ENCODE measurements around the gene DNAJB12.
"Not testable (repeated sequence)": the region's sequence is repeated elsewhere in the genome, so short reads cannot be mapped to it uniquely, and the experiment has no call there.

DNAJB12 gene

DNA sequence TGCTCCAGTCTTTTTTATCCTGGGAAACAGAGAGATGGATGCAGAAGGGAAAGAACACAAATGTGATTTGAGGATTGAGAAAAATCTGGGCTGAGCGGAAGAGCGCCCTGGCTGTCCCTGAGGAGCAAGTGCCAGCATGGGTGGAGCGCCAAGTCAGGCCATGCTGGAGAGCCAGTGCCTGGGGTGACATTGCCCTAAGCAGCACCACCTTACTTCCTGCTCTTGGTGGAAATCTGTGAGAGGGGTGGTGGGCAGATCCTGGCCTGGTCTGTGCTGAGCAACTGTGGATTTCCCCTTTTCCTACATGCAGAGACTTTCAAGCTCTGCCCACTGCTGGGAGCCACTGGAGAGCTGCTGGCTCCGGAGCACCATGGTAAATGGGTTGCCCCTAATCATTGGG, 44.1 kb downstream of the DNAJB12 start:
- Mint-ChIP-seq H3K4me1 (ENCODE audit: low read depth) (peaks cover 41% of the 10 kb centered on the region), H3K4me3 (no peak overlapping the region), H3K36me3 (ENCODE audit: low read depth) (no peaks in the 10 kb centered on the region), H3K27ac (peak overlapping the region; percentile 72), H3K9me3 (no peaks in the 10 kb centered on the region), H3K27me3 (peaks cover 7% of the 10 kb centered on the region)
- intact Hi-C loops (cut with micrococcal nuclease), result loop anchor here (1.0 kb wide), 1 partner anchor 9 kb away; no protein-coding TSS in a partner anchor

DNA sequence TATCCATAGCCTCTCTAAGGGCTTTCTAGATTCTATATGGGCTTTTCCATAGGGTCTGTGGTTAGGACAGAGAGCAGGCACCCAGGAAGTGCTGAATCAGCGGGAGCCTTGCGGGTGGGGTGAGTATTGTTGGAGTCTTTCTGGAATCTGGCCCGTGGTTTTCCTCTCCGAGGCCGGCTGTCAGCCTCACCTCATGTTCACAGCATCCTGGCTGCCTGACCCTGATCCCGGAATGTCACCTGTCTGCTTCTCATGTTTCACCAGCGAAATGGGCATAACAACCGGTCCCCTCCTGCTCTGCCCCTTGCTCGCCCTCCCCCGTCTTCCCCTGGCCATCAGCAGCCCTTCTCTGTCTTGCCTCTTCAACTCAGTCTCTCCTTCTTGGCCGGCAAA, 44.5 kb downstream of the DNAJB12 start:
- H3K36me3 Mint-ChIP-seq (ENCODE audit: low read depth), result no peaks in the 10 kb centered on the region
- H3K4me1 Mint-ChIP-seq (ENCODE audit: low read depth), result peaks cover 37% of the 10 kb centered on the region
- H3K9me3 Mint-ChIP-seq, result no peaks in the 10 kb centered on the region
- H3K4me3 Mint-ChIP-seq, result no peak overlapping the region
- H3K27me3 Mint-ChIP-seq, result peaks cover 7% of the 10 kb centered on the region
- intact Hi-C loops (cut with micrococcal nuclease), result loop anchor here (1.0 kb wide), 1 partner anchor 9 kb away; no protein-coding TSS in a partner anchor
- peak overlapping the region; percentile 72 for H3K27ac Mint-ChIP-seq

DNA sequence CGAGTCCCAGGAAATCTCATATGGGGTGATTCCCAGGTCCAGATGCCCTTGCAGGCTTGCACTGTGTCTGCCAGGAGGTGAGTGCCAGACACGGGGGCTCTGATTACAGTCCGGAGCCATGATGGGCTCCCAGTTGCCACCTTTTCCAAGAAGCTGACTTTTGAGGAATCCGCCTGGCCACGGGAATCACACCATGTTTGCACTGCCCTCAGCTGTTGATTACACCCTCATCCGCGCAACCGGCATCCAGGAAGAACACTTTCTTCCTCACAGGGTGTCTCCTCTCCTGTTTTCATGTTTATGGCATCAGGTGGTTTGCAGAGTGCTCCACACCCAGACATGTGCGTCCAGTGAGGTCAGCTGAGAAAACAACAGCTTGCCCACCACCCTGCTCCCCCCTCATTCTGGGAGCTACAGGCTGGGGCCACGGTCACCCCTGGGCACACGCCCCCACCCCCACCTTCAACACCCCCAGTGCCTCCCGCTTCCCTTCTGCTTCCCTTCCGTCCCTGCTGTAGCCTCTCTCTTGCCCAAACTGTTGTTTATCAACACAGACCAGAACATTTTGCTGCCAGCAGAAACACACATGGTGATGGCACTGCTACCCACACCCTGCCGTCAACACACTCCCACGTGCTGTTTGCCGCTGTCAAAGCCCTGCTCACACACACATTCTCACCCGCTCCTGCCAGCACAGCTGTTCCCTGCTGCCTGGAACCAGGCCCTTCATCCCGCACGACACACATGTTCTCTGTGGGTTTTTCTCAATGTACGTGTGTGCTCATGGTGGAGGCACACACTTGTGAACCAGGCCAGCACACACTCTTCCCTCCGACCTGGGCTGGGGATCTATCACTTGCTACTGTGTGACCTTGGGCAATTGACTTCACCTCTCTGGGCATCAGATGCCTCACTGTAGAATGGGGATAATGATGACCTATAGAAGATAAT, 45.2 kb downstream of the DNAJB12 start:
- Mint-ChIP-seq H3K9me3 (no peaks in the 10 kb centered on the region), H3K27ac (peak overlapping the region; percentile 72), H3K27me3 (peaks cover 7% of the 10 kb centered on the region), H3K36me3 (ENCODE audit: low read depth) (no peaks in the 10 kb centered on the region), H3K4me3 (no peak overlapping the region), H3K4me1 (ENCODE audit: low read depth) (peaks cover 32% of the 10 kb centered on the region)
- intact Hi-C loops (cut with micrococcal nuclease), result loop anchor here (1.0 kb wide), 1 partner anchor 10 kb away; no protein-coding TSS in a partner anchor

DNA sequence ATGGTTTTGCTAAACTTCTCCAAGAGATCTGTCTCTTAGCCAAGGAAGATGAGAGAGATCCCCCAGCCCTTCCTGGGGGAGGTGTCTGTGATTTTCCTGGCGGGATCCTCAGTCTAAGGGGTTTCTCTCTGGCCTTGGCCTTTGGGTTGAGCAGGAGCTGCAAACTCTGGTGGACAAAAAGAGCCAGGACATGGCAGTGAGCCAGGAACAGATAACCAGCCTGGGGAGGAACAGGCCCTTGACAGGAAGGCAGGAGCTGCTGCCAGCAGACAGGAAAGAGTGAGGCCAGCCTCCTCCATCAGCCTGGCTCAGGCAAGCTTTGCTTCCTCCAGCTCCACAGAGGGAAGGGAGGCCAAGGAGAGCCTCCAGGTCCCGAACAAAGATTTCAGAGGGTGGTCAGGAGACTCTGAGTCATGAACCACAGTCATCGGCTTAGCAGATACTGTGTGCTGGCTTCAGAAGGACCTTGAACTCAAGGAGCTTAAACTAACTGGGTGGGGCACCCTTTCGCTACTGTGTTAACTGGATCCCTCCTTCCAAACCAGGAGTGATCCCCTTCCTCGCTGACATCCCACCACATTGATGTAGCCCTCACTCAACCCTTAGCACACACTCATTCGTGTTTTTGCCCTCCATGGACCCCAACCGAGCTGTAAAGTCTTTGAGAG, 46.3 kb downstream of the DNAJB12 start:
- peaks cover 9% of the 10 kb centered on the region for H3K27me3 Mint-ChIP-seq
- H3K36me3 Mint-ChIP-seq (ENCODE audit: low read depth), result no peaks in the 10 kb centered on the region
- H3K9me3 Mint-ChIP-seq, result no peaks in the 10 kb centered on the region
- no peak overlapping the region for H3K4me3 Mint-ChIP-seq
- peaks cover 32% of the 10 kb centered on the region for H3K4me1 Mint-ChIP-seq (ENCODE audit: low read depth)
- H3K27ac Mint-ChIP-seq, result peak overlapping the region; percentile 72
- intact Hi-C loops (cut with micrococcal nuclease), result no loop called here

DNA sequence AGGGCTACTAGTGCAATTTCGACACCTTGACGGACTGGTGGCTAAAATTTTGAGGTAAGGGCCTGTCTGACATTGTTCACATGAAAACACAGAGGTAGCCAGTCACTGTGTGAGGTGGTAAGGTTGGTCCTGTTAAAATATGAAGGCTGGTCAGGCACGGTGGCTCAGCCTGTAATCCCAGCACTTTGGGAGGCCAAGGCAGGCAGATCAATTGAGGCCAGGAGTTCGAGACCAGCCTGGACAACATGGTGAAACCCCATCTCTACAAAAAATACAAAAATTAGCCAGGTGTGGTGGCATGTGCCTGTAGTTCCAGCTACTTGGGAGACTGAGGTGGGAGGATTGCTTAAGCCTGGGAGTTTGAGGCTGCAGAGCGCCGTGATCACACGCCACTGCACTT, 47.0 kb downstream of the DNAJB12 start:
- H3K27me3 Mint-ChIP-seq; H3K4me3 Mint-ChIP-seq; intact Hi-C loops (cut with micrococcal nuclease); H3K27ac Mint-ChIP-seq; H3K9me3 Mint-ChIP-seq; H3K36me3 Mint-ChIP-seq (ENCODE audit: low read depth): not testable (repeated sequence)
- peaks cover 32% of the 10 kb centered on the region for H3K4me1 Mint-ChIP-seq (ENCODE audit: low read depth)

DNA sequence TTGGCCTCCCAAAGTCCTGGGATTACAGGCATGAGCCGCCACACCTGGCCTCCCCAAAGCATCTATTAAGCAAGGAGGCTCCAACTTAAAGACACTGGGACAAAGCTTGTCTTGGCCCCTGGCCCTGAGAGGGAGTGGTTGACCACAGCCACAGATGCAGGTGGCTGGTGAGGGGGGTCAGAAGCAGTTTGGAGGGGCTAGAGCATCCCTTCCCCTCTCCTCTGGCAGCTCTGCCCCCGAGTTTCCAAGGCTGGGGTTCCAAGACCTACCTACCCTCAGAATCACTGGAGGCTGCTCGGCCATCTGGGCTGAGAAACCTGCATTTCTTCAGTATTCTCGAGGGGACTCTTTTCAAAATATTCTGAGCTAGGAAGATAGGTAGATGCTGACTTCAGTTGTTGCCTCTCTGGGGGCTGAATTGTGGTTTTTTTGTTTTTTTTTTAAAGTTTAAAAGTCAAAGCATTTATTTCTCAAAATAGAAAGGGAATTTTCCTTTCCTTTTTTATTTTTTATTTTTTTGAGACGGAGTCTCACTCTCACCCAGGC, 48.4 kb downstream of the DNAJB12 start:
- intact Hi-C loops (cut with micrococcal nuclease), result no loop called here
- H3K9me3 Mint-ChIP-seq, result no peaks in the 10 kb centered on the region
- H3K27me3 Mint-ChIP-seq, result peaks cover 13% of the 10 kb centered on the region
- peaks cover 32% of the 10 kb centered on the region for H3K4me1 Mint-ChIP-seq (ENCODE audit: low read depth)
- H3K27ac Mint-ChIP-seq, result no peak overlapping the region
- H3K36me3 Mint-ChIP-seq (ENCODE audit: low read depth), result no peaks in the 10 kb centered on the region
- no peak overlapping the region for H3K4me3 Mint-ChIP-seq

DNA sequence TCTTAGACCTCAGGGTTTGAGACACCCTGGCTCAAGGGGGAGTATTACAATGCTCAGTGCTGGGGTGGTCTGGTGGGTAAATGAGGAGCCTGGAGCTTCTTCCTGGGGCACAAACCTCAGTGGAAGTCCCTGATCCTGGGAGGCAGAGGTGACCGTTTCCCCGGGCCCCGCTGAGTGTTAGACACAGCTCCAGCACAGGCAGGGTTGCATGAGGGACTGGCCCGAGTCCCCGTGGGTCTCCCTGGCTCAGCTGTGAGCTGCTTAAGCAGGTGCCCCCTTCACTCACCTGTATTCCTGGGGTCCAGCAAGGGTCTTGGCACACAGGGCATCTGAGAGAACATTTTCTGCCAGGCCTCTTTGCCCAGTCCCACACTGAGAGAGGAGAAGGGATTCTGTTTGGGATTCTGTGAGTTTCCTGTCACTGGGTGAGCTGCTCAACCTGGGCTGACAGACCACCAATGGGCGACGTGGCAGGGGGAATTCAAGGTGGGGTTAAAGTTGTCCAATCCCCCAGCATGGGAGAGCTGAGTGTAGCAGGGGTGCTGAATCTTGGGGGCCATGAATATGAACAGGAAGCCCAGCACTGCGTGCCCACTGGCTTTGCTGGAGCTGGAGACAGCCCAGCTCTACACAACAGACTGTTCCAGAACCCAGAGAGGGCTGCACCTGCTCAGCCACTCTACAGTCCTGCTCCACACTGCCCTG, 51.1 kb downstream of the DNAJB12 start:
- Mint-ChIP-seq H3K4me3 (no peak overlapping the region), H3K27ac (no peak overlapping the region), H3K4me1 (ENCODE audit: low read depth) (peaks cover 15% of the 10 kb centered on the region), H3K36me3 (ENCODE audit: low read depth) (no peaks in the 10 kb centered on the region), H3K9me3 (no peaks in the 10 kb centered on the region), H3K27me3 (peaks cover 8% of the 10 kb centered on the region)
- intact Hi-C loops (cut with micrococcal nuclease), result no loop called here

DNA sequence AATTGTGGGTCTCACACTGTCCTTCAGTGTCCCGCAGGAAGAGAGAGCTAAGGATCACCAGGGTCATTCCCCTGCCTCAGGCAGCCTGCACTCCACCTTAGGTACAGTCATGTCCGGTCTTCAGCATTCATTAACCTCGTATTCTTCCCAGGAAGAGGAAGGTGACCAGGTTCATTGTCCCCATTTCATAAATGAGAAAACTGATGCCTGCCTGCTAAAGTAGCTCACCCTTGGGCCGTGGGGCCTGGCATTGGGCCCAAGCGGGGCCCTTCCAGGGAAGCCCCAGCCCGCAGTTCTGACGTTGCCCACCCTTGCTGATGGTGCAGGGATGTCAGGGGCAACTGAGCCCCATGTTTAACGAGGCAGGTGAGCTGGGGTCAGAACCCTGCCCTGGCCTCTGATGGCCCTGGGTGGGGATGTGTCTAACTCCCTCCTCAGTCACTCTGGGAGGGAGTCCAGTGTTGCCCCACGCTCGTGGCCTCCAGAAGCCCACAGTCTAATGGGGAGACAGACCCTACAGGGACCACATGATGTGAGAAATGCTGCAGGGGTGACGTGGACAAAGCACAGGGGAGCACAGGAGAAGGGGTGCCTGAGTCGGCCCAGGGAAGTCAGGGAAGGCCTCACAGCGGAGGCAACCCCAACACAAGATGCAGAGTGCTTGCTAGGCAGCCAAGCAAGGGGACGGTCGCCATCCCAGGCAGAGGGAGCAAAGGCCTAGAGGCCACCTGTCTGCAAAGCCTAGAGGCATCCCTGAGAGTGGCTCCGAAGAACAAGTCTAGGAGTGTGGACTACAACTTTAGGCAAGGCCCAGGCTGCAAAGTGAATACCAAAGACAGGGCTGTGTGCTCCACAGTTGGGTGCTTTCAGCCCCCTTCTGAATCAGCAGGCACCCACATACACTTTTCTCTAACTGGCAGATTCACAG, 55.9 kb downstream of the DNAJB12 start:
- Mint-ChIP-seq H3K4me3 (no peak overlapping the region), H3K27ac (peak overlapping the region; percentile 91), H3K36me3 (ENCODE audit: low read depth) (no peaks in the 10 kb centered on the region), H3K4me1 (ENCODE audit: low read depth) (peaks cover 41% of the 10 kb centered on the region), H3K9me3 (no peaks in the 10 kb centered on the region), H3K27me3 (peaks cover 9% of the 10 kb centered on the region)
- intact Hi-C loops (cut with micrococcal nuclease), result no loop called here

DNA sequence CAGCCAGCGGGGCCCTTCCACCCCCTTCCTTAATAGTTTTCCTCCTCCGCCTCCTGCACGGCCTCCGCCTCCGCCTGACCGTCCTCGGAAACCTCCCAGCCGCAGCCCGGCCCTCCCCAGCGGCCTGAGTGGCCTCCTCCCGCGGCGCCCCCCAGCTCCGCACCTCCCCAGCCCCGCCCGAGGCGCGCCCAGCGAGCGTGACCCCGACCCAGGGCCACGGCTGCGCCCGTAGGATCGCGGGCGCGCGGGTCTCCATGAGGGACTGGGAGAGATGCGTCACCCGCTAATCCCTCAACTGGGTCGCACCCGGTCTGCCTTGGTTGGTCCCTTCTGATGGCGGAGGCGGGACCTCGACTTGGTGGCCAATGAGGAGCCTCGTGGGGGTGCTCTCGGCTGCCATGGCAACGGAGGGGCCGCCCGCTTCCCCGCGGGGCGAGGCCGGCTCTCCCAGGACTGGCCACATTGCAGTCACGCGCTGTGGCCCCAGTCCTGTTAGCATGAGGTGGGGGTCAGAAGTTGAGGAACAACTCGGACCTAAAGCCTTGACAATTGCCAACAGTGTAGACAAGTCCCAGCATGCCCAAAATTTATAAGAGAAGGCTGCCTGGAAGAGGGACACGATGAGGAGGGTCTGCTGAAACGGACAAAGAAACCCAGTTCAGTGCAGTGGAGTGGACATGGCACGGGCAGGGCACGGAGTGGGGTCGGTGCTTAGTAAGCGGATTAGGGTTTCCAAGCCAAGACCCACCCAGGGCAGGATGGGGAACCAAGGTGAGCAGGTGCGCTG, 56.7 kb downstream of the DNAJB12 start:
- Mint-ChIP-seq H3K4me3 (peak overlapping the region; percentile 78), H3K36me3 (ENCODE audit: low read depth) (no peaks in the 10 kb centered on the region), H3K9me3 (no peaks in the 10 kb centered on the region), H3K27me3 (peaks cover 9% of the 10 kb centered on the region), H3K4me1 (ENCODE audit: low read depth) (peaks cover 46% of the 10 kb centered on the region), H3K27ac (peak overlapping the region; percentile 91)
- intact Hi-C loops (cut with micrococcal nuclease), result loop anchor here (1.0 kb wide), 1 partner anchor 25 kb away; the partner anchor contains the start of gene DDIT4

DNA sequence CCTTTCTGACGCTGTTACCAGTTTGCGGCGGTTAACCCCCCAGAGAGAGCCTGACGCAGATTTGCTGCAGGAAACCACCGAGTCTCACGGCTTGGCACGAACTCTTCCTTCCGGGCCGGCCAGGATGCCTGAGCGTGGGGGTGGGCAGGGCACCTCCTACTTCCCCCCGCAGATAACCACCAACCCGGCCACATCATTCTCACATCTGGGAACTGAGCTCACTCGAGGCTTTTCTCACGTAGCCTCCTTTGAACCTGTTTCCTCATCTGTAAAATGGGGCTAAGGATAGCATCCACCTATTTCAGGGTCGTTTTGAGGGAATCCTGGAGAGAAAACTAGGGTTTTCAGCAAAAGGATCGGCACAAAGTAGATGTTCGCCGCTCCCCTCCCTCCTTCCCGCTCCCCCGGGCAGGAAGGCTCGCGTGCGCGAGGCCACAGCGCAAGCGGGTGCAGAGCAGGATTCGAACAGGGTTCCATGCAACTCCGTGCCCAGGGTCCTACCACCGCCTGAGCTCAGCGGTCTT, 57.4 kb downstream of the DNAJB12 start:
- Mint-ChIP-seq H3K27me3 (peaks cover 9% of the 10 kb centered on the region), H3K4me1 (ENCODE audit: low read depth) (peaks cover 52% of the 10 kb centered on the region), H3K9me3 (no peaks in the 10 kb centered on the region), H3K36me3 (ENCODE audit: low read depth) (no peaks in the 10 kb centered on the region), H3K4me3 (peak overlapping the region; percentile 78), H3K27ac (peak overlapping the region; percentile 91)
- intact Hi-C loops (cut with micrococcal nuclease), result loop anchor here (1.0 kb wide), 1 partner anchor 24 kb away; the partner anchor contains the start of gene DDIT4

DNA sequence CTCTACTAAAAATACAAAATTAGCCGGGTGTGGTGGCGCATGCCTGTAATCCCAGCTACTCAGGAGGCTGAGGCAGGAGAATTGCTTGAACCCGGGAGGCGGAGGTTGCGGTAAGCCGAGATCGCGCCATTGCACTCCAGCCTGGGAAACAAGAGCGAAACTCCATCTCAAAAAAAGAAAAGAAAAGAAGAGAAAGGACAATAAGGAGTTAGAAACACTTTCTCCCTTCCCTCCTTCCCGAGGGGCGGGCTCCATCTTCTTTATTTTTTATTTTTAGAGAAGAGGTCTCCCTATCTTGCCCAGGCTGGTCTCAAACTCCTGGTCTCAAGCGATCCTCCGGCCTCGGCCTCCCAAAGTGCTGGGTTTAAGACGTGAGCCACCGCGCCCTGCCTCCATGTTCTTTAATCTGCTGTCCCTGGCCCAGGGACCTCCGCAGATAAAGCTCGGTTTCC, 57.9 kb downstream of the DNAJB12 start:
- Mint-ChIP-seq H3K27ac (peak overlapping the region; percentile 91), H3K4me1 (ENCODE audit: low read depth) (peaks cover 52% of the 10 kb centered on the region), H3K4me3 (peak overlapping the region; percentile 78)
- not testable (repeated sequence) for H3K27me3 Mint-ChIP-seq; H3K36me3 Mint-ChIP-seq (ENCODE audit: low read depth); H3K9me3 Mint-ChIP-seq
- intact Hi-C loops (cut with micrococcal nuclease), result loop anchor here (1.0 kb wide), 1 partner anchor 24 kb away; the partner anchor contains the start of gene DDIT4

DNA sequence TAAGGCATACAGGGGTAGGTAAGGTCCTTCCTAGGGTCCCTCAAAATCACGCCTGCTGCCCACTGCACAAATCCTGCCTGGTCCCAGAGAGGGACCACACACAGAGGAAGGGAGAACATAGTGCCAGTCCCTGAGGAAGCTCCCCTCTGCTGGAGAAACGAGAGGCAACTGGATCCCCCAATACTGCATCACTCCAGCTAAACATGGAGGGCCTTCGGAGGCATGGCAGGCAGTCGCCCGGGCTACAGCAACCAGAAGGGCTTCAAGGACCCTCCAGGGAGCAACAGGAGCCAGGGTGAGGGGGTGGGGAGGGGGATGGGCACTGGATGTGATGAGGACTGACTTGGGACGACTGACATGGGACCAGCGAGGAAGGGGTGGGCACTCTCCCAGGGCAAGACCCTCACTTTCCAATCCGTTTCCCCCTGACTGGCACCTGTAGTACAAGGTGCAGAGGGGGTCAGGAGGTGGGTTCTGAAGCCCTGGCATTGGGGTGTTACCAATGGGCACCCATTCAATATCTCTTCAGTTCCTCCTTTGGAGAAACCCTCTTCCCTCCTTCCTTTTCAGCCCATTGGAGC, 59.3 kb downstream of the DNAJB12 start:
- Mint-ChIP-seq H3K4me3 (no peak overlapping the region), H3K4me1 (ENCODE audit: low read depth) (peaks cover 61% of the 10 kb centered on the region), H3K27me3 (peaks cover 5% of the 10 kb centered on the region), H3K27ac (peak overlapping the region; percentile 65), H3K9me3 (no peaks in the 10 kb centered on the region), H3K36me3 (ENCODE audit: low read depth) (no peaks in the 10 kb centered on the region)
- intact Hi-C loops (cut with micrococcal nuclease), result no loop called here
